Effector memory CD4-positive, alpha-beta T cell (primary cell): ENCODE data around the gene PAPPA2.
"Not testable (repeated sequence)": the region's sequence is repeated elsewhere in the genome, so short reads cannot be mapped to it uniquely, and the experiment has no call there.

Experiments
- DNase-seq, 3 donors: peaks; one replicate each; pipeline ENCODE4 v3.0.0-alpha.2; 2020
- H3K27ac ChIP-seq: 2 replicates; pipeline ENCODE4 v1.7.0; 2013; ENCODE audit warnings: mild to moderate bottlenecking, low read length, moderate library complexity; ENCODE audit not compliant: insufficient read depth, poor library complexity, severe bottlenecking
- H3K27me3 ChIP-seq: replicated peaks from 2 replicates; pipeline ENCODE4 v1.7.0; 2013; ENCODE audit warnings: mild to moderate bottlenecking, low read length; ENCODE audit not compliant: insufficient read depth, control insufficient read depth, poor library complexity, severe bottlenecking
- H3K36me3 ChIP-seq: 2 replicates; pipeline ENCODE4 v1.7.0; 2013; ENCODE audit warnings: mild to moderate bottlenecking, low read length, moderate library complexity; ENCODE audit not compliant: control insufficient read depth, insufficient read depth
- H3K4me1 ChIP-seq: 2 replicates; pipeline ENCODE4 v1.7.0; 2013; ENCODE audit warnings: low read length, mild to moderate bottlenecking; ENCODE audit not compliant: control insufficient read depth, insufficient read depth, poor library complexity, severe bottlenecking
- H3K4me3 ChIP-seq: 2 replicates; pipeline ENCODE4 v1.7.0; 2013; ENCODE audit warnings: low read length, low read depth, mild to moderate bottlenecking; ENCODE audit not compliant: insufficient read depth, poor library complexity, severe bottlenecking
- H3K9me3 ChIP-seq: 2 replicates; pipeline ENCODE4 v1.7.0; 2013; ENCODE audit warnings: mild to moderate bottlenecking, low read length, moderate library complexity; ENCODE audit not compliant: control insufficient read depth

The PAPPA2 gene

GRCh38 chr1:176736015-176736414 lies 273.0 kb downstream of the PAPPA2 start:
- H3K4me3 ChIP-seq, result no peak overlapping the region
- no peaks in the 10 kb centered on the region for H3K9me3 ChIP-seq
- H3K4me1 ChIP-seq, result no peaks in the 10 kb centered on the region
- H3K36me3 ChIP-seq, result no peaks in the 10 kb centered on the region
- no peak for DNase-seq
- H3K27ac ChIP-seq, result no peak overlapping the region
- H3K27me3 ChIP-seq, result no peaks in the 10 kb centered on the region

- no peak for DNase-seq
- H3K27me3 ChIP-seq, result no peaks in the 10 kb centered on the region
- H3K4me3 ChIP-seq, result no peak overlapping the region
- no peak overlapping the region for H3K27ac ChIP-seq
- no peaks in the 10 kb centered on the region for H3K9me3 ChIP-seq
- no peaks in the 10 kb centered on the region for H3K36me3 ChIP-seq
- no peaks in the 10 kb centered on the region for H3K4me1 ChIP-seq
These were observed 278.2 kb downstream of the PAPPA2 start for GRCh38 chr1:176741181-176741580.

GRCh38 chr1:176742322-176742721 lies 279.3 kb downstream of the PAPPA2 start:
- no peaks in the 10 kb centered on the region for H3K4me1 ChIP-seq
- DNase-seq, result no peak
- no peak overlapping the region for H3K4me3 ChIP-seq
- H3K36me3 ChIP-seq, result no peaks in the 10 kb centered on the region
- H3K9me3 ChIP-seq, result no peaks in the 10 kb centered on the region
- no peak overlapping the region for H3K27ac ChIP-seq
- no peaks in the 10 kb centered on the region for H3K27me3 ChIP-seq

- no peaks in the 10 kb centered on the region for H3K4me1 ChIP-seq
- H3K27ac ChIP-seq, result no peak overlapping the region
- DNase-seq, result no peak
- H3K27me3 ChIP-seq, result no peaks in the 10 kb centered on the region
- H3K9me3 ChIP-seq, result no peaks in the 10 kb centered on the region
- H3K36me3 ChIP-seq, result no peaks in the 10 kb centered on the region
- no peak overlapping the region for H3K4me3 ChIP-seq
These were observed 281.2 kb downstream of the PAPPA2 start for GRCh38 chr1:176744142-176744541.

GRCh38 chr1:176745945-176746344 lies 283.0 kb downstream of the PAPPA2 start:
- no peaks in the 10 kb centered on the region for H3K27me3 ChIP-seq
- H3K4me3 ChIP-seq, result no peak overlapping the region
- H3K9me3 ChIP-seq, result no peaks in the 10 kb centered on the region
- H3K27ac ChIP-seq, result no peak overlapping the region
- DNase-seq, result no peak
- no peaks in the 10 kb centered on the region for H3K36me3 ChIP-seq
- H3K4me1 ChIP-seq, result no peaks in the 10 kb centered on the region

- Histone ChIP-seq H3K36me3 (no peaks in the 10 kb centered on the region), H3K9me3 (no peaks in the 10 kb centered on the region), H3K27me3 (no peaks in the 10 kb centered on the region), H3K4me1 (no peaks in the 10 kb centered on the region), H3K4me3 (no peak overlapping the region), H3K27ac (no peak overlapping the region)
- no peak for DNase-seq
These were observed 289.5 kb downstream of the PAPPA2 start for GRCh38 chr1:176752505-176752904.

- no peaks in the 10 kb centered on the region for H3K27me3 ChIP-seq
- H3K4me1 ChIP-seq, result no peaks in the 10 kb centered on the region
- no peak for DNase-seq
- no peak overlapping the region for H3K4me3 ChIP-seq
- H3K27ac ChIP-seq, result no peak overlapping the region
- no peaks in the 10 kb centered on the region for H3K9me3 ChIP-seq
- no peaks in the 10 kb centered on the region for H3K36me3 ChIP-seq
These were observed 291.7 kb downstream of the PAPPA2 start for GRCh38 chr1:176754676-176755075.

GRCh38 chr1:176756817-176757216 lies 293.8 kb downstream of the PAPPA2 start:
- not testable (repeated sequence) for H3K9me3 ChIP-seq, H3K4me3 ChIP-seq, H3K4me1 ChIP-seq, DNase-seq, H3K36me3 ChIP-seq, H3K27me3 ChIP-seq, H3K27ac ChIP-seq

- Histone ChIP-seq H3K4me1 (no peaks in the 10 kb centered on the region), H3K27me3 (no peaks in the 10 kb centered on the region), H3K4me3 (no peak overlapping the region), H3K9me3 (no peaks in the 10 kb centered on the region), H3K27ac (no peak overlapping the region), H3K36me3 (no peaks in the 10 kb centered on the region)
- no peak for DNase-seq
These were observed 302.6 kb downstream of the PAPPA2 start for GRCh38 chr1:176765608-176766007.

- no peak overlapping the region for H3K4me3 ChIP-seq
- no peaks in the 10 kb centered on the region for H3K36me3 ChIP-seq
- no peaks in the 10 kb centered on the region for H3K9me3 ChIP-seq
- H3K4me1 ChIP-seq, result no peaks in the 10 kb centered on the region
- no peak for DNase-seq
- H3K27me3 ChIP-seq, result no peaks in the 10 kb centered on the region
- no peak overlapping the region for H3K27ac ChIP-seq
These were observed 303.8 kb downstream of the PAPPA2 start for GRCh38 chr1:176766779-176767178.

- H3K4me1 ChIP-seq, result no peaks in the 10 kb centered on the region
- no peaks in the 10 kb centered on the region for H3K36me3 ChIP-seq
- no peak overlapping the region for H3K27ac ChIP-seq
- no peak overlapping the region for H3K4me3 ChIP-seq
- DNase-seq, result no peak
- no peaks in the 10 kb centered on the region for H3K27me3 ChIP-seq
- H3K9me3 ChIP-seq, result no peaks in the 10 kb centered on the region
These were observed 304.8 kb downstream of the PAPPA2 start for GRCh38 chr1:176767714-176768136.
